ENCODE results near the gene DMRT1. TPM values are rescaled to one million over a fixed set of nuclear protein-coding genes. Genes with fewer than 3 reads are reported as not detected.

Gene DMRT1
- total RNA-seq, 6 donors from 2014 or later, result not detected

DNA sequence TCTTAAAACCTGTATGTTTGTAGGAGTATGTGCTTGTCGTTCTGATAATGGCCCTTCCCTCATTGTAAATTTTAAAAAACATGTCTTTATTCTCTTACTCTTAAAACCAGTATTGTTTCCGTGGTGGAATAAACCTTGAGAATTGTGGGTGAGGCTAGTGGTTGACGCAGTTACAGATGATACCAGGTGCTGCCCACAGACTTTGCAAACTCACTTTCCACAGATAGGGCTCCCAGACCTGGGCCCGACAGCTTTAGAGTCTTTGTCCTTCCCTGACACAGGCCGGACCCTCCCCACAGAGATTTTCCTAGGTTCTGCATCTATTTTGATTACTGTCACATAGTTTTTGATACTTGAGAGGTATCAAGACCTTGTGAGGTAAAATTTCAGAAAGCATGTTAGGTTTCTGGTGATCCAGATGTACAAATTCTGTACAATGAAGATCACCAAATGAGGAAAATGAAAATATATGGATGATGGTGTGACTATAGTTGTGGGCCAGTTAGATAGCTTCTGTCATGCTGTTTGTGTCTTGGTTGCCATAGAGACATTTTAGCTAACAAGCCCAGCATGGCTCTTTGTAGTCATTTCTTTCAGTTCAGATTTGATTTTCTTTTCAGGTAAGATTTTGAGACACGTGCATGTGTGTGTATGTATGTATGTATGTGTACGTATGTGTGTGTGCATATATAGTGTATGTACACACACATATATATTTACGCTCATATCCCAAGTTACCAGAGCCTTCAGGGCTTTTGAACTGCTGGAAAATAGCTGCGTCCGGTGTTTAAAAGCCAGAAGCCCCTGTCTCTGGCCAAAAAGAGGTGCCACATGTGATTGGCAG, 33.8 kb downstream of the DMRT1 start:
- ATAC-seq (ENCODE audit: low FRiP score in 2 of 2), result no peak
- H3K27me3 ChIP-seq, result no peaks in the 10 kb centered on the region
- TF ChIP-seq POLR2AphosphoS5 (IDR thresholded peaks at IDR 0.05) (no peak), EP300 (IDR thresholded peaks at IDR 0.05) (no peak), POLR2A (IDR thresholded peaks at IDR 0.05) (no peak)
- TF ChIP-seq, protein P1, sequence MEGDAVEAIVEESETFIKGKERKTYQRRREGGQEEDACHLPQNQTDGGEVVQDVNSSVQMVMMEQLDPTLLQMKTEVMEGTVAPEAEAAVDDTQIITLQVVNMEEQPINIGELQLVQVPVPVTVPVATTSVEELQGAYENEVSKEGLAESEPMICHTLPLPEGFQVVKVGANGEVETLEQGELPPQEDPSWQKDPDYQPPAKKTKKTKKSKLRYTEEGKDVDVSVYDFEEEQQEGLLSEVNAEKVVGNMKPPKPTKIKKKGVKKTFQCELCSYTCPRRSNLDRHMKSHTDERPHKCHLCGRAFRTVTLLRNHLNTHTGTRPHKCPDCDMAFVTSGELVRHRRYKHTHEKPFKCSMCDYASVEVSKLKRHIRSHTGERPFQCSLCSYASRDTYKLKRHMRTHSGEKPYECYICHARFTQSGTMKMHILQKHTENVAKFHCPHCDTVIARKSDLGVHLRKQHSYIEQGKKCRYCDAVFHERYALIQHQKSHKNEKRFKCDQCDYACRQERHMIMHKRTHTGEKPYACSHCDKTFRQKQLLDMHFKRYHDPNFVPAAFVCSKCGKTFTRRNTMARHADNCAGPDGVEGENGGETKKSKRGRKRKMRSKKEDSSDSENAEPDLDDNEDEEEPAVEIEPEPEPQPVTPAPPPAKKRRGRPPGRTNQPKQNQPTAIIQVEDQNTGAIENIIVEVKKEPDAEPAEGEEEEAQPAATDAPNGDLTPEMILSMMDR (IDR thresholded peaks at IDR 0.05), result no peak
- H3K36me3 ChIP-seq, result no peaks in the 10 kb centered on the region
- no peak for DNase-seq
- 71 to 75% methylated on average over 10 of the region's 10 CpGs for WGBS, 2 donors
- H3K9me3 ChIP-seq, result no peaks in the 10 kb centered on the region
- H3K4me1 ChIP-seq, result no peaks in the 10 kb centered on the region
- H3K27ac ChIP-seq, result no peak overlapping the region
- H3K4me3 ChIP-seq, result no peak overlapping the region

DNA sequence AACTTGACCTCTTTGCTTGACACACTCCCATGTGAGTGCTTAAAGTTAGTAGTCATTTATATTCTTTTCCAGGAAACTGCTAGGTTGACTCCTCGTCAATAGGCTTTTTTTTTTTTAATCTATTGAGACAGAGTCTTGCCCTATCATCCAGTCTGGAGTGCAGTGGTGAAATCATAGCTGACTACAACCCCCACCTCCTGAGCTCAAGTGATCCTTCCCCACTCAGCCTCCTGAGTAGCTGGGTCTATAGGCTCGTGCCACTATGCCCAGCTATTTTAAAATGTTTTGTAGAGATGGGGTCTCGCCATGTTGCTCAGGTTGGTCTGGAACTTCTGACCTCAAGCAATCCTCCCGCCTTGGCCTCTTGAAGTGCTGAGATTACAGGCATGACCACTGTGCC, 34.9 kb downstream of the DMRT1 start:
- H3K4me1 ChIP-seq, result no peaks in the 10 kb centered on the region
- WGBS, 2 donors, result 69 to 72% methylated on average over 4 of the region's 4 CpGs
- TF ChIP-seq POLR2A (IDR thresholded peaks at IDR 0.05) (no peak), POLR2AphosphoS5 (IDR thresholded peaks at IDR 0.05) (no peak), EP300 (IDR thresholded peaks at IDR 0.05) (no peak)
- TF ChIP-seq, protein P1 (IDR thresholded peaks at IDR 0.05), result no peak
- H3K27ac ChIP-seq, result no peak overlapping the region
- H3K36me3 ChIP-seq, result no peaks in the 10 kb centered on the region
- DNase-seq (peak in 1 of 2 donors; percentile 26), ATAC-seq (ENCODE audit: low FRiP score in 2 of 2) (no peak)
- no peak overlapping the region for H3K4me3 ChIP-seq
- no peaks in the 10 kb centered on the region for H3K9me3 ChIP-seq
- H3K27me3 ChIP-seq, result no peaks in the 10 kb centered on the region

DNA sequence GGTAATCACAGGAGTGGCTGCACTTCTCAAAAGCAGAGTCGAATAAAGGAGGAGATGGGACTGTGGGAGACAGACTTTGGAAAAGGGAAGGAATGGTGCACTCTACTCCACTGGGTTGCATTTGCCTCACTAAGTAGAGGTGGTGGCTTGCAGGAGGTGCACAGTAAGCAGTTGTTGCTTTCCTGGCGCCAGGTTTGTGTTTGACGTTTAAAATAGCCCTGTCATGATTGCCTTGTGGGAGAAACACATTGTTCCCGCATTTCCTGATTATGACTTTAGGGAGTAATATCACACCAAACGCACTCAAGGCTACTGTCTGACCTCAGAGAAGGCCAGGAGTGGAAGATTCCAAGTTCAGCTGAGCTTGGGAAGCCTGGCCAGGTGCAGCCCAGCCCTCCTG, 36.7 kb downstream of the DMRT1 start:
- no peak for DNase-seq
- 54 to 77% methylated on average over 2 to 5 of the region's 5 CpGs for WGBS, 2 donors
- TF ChIP-seq EP300 (IDR thresholded peaks at IDR 0.05), result no peak
- no peak for TF ChIP-seq POLR2A (IDR thresholded peaks at IDR 0.05)
- TF ChIP-seq, protein P1 (IDR thresholded peaks at IDR 0.05), result no peak
- TF ChIP-seq POLR2AphosphoS5 (IDR thresholded peaks at IDR 0.05), result no peak
- no peaks in the 10 kb centered on the region for H3K4me1 ChIP-seq
- no peak overlapping the region for H3K27ac ChIP-seq
- no peak for ATAC-seq (ENCODE audit: low FRiP score in 2 of 2)
- no peaks in the 10 kb centered on the region for H3K36me3 ChIP-seq
- H3K4me3 ChIP-seq, result no peak overlapping the region
- no peaks in the 10 kb centered on the region for H3K9me3 ChIP-seq
- no peaks in the 10 kb centered on the region for H3K27me3 ChIP-seq

DNA sequence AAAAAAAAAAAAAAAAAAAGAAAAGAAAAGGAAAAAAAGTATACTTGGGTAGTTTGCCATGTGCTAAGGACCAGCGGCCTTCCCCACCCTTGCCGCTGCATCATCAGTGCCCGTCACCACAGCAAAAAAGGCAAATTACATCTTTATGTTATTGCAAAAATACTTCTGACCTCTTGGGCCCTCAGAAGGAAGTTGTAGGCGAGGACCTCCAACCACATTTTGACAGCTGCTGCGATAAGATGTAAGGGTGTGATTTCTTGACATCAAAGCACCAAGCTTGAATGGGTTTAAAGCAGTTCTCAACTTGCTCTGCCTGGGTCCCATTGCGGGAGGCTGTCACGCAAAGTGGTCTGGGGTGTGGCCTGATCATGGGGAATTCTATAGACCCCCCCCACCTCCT, 39.2 kb downstream of the DMRT1 start:
- no peaks in the 10 kb centered on the region for H3K9me3 ChIP-seq
- DNase-seq, result no peak
- no peak overlapping the region for H3K27ac ChIP-seq
- ATAC-seq (ENCODE audit: low FRiP score in 2 of 2), result no peak
- no peaks in the 10 kb centered on the region for H3K4me1 ChIP-seq
- TF ChIP-seq, protein P1 (IDR thresholded peaks at IDR 0.05), result no peak
- TF ChIP-seq EP300 (IDR thresholded peaks at IDR 0.05) (no peak), POLR2A (IDR thresholded peaks at IDR 0.05) (no peak), POLR2AphosphoS5 (IDR thresholded peaks at IDR 0.05) (no peak)
- H3K27me3 ChIP-seq, result no peaks in the 10 kb centered on the region
- no peak overlapping the region for H3K4me3 ChIP-seq
- H3K36me3 ChIP-seq, result no peaks in the 10 kb centered on the region
- WGBS, 2 donors, result 54 to 63% methylated on average over 7 of the region's 7 CpGs

All from upper lobe of left lung (tissue), 6 donors.